H9 (cell line): ENCODE results near the gene MYO1E. TPM values are rescaled to one million over a fixed set of nuclear protein-coding genes. Genes with fewer than 3 reads are reported as not detected.

ENCODE experiments used
- DNase-seq: peaks from one replicate; pipeline ENCODE4 v3.0.0-alpha.2; 2017
- H2AFZ ChIP-seq: one replicate; pipeline ENCODE4 v1.6.1; 2013; ENCODE audit warnings: mild to moderate bottlenecking, low read length, control low read depth, moderate library complexity
- H2AK5ac ChIP-seq: 2 replicates; pipeline ENCODE4 v1.6.1; 2013; ENCODE audit warnings: low read length, control low read depth, mixed read lengths; ENCODE audit not compliant: insufficient read length
- H2BK120ac ChIP-seq: one replicate; pipeline ENCODE4 v1.6.1; 2013; ENCODE audit warnings: low read depth, mild to moderate bottlenecking, low read length, control low read depth, inconsistent platforms; ENCODE audit not compliant: poor library complexity, severe bottlenecking
- H2BK12ac ChIP-seq: 2 replicates; pipeline ENCODE4 v1.6.1; 2013; ENCODE audit warnings: low read length, control low read depth, mixed read lengths, low read depth; ENCODE audit not compliant: insufficient read length
- H2BK15ac ChIP-seq: 2 replicates; pipeline ENCODE4 v1.6.1; 2013; ENCODE audit warnings: low read depth, low read length, control low read depth
- H2BK20ac ChIP-seq: one replicate; pipeline ENCODE4 v1.6.1; 2013; ENCODE audit warnings: low read depth, mild to moderate bottlenecking, low read length, control low read depth, inconsistent platforms; ENCODE audit not compliant: poor library complexity, severe bottlenecking
- H2BK5ac ChIP-seq: 2 replicates; pipeline ENCODE4 v1.6.1; 2013; ENCODE audit warnings: low read length, control low read depth, mixed read lengths; ENCODE audit not compliant: insufficient read length
- H3K14ac ChIP-seq: 2 replicates; pipeline ENCODE4 v1.6.1; 2013; ENCODE audit warnings: low read length, control low read depth; ENCODE audit not compliant: insufficient read depth
- H3K18ac ChIP-seq: 2 replicates; pipeline ENCODE4 v1.6.1; 2013; ENCODE audit warnings: low read depth, mild to moderate bottlenecking, mixed read lengths, low read length, control low read depth; ENCODE audit not compliant: insufficient read length
- H3K23ac ChIP-seq: 2 replicates; pipeline ENCODE4 v1.6.1; 2013; ENCODE audit warnings: low read length, control low read depth, mixed read lengths, low read depth; ENCODE audit not compliant: insufficient read length
- H3K23me2 ChIP-seq: 2 replicates; pipeline ENCODE4 v1.6.1; 2013; ENCODE audit warnings: low read depth, mild to moderate bottlenecking, mixed read lengths, low read length, control low read depth; ENCODE audit not compliant: insufficient read length, poor library complexity, severe bottlenecking
- H3K27ac ChIP-seq: 2 replicates; pipeline ENCODE4 v1.5.1; 2013; ENCODE audit warnings: low read length, control low read depth, mixed read lengths, low read depth; ENCODE audit not compliant: insufficient read length
- H3K27me3 ChIP-seq: 2 replicates; pipeline ENCODE4 v1.6.1; 2013; ENCODE audit warnings: low read length, control low read depth, inconsistent platforms; ENCODE audit not compliant: insufficient read depth
- H3K4ac ChIP-seq: 2 replicates; pipeline ENCODE4 v1.6.1; 2013; ENCODE audit warnings: low read depth, mild to moderate bottlenecking, control low read depth, inconsistent platforms, low read length, moderate library complexity
- H3K4me1 ChIP-seq: 2 replicates; pipeline ENCODE4 v1.6.1; 2013; ENCODE audit warnings: low read length, control low read depth, inconsistent platforms; ENCODE audit not compliant: insufficient read depth
- H3K4me2 ChIP-seq: 2 replicates; pipeline ENCODE4 v1.6.1; 2013; ENCODE audit warnings: low read length, control low read depth, mixed read lengths; ENCODE audit not compliant: insufficient read length, insufficient read depth
- H3K56ac ChIP-seq: 2 replicates; pipeline ENCODE4 v1.6.1; 2013; ENCODE audit warnings: low read depth, mild to moderate bottlenecking, mixed read lengths, low read length, control low read depth; ENCODE audit not compliant: insufficient read length
- H3K79me1 ChIP-seq: 2 replicates; pipeline ENCODE4 v1.6.1; 2013; ENCODE audit warnings: low read depth, mild to moderate bottlenecking, moderate library complexity, low read length, control low read depth, inconsistent platforms; ENCODE audit not compliant: insufficient read depth, poor library complexity, severe bottlenecking
- H3K79me2 ChIP-seq: 2 replicates; pipeline ENCODE4 v1.6.1; 2013; ENCODE audit warnings: low read length, control low read depth, inconsistent platforms; ENCODE audit not compliant: insufficient read depth
- H3K9ac ChIP-seq: 2 replicates; pipeline ENCODE4 v1.6.1; 2013; ENCODE audit warnings: low read length, control low read depth, mixed read lengths; ENCODE audit not compliant: insufficient read length; ENCODE audit errors: extremely low read depth
- H3K9me3 ChIP-seq: one replicate; pipeline ENCODE4 v1.6.1; 2013; ENCODE audit warnings: low read depth, low read length, inconsistent platforms; ENCODE audit not compliant: control insufficient read depth
- H3T11ph ChIP-seq: one replicate; pipeline ENCODE4 v1.6.1; 2013; ENCODE audit warnings: mild to moderate bottlenecking, low read length, control low read depth, inconsistent platforms
- H4K20me1 ChIP-seq: one replicate; pipeline ENCODE4 v1.6.1; 2013; ENCODE audit not compliant: control insufficient read depth, insufficient read length, insufficient read depth
- H4K5ac ChIP-seq: 2 replicates; pipeline ENCODE4 v1.6.1; 2013; ENCODE audit warnings: low read depth, mild to moderate bottlenecking, mixed read lengths, low read length, control low read depth; ENCODE audit not compliant: insufficient read length
- H4K8ac ChIP-seq: replicated peaks from 2 replicates; pipeline ENCODE4 v1.6.1; 2013; ENCODE audit warnings: low read length, control low read depth, mixed read lengths, low read depth; ENCODE audit not compliant: insufficient read length
- H4K91ac ChIP-seq: 2 replicates; pipeline ENCODE4 v1.6.1; 2013; ENCODE audit warnings: low read depth, mild to moderate bottlenecking, moderate library complexity, mixed read lengths, low read length, control low read depth; ENCODE audit not compliant: insufficient read length
- H3K27ac Mint-ChIP-seq, 3 experiments: 2 replicates in 2 of 3; 3 replicates in 1 of 3; pipeline ENCODE4 v1.8.0; 2020 to 2021; ENCODE audit warnings: mixed read lengths in 3 of 3, mild to moderate bottlenecking in 1 of 3, moderate library complexity in 1 of 3
- H3K27me3 Mint-ChIP-seq: 2 replicates; pipeline ENCODE4 v1.8.0; 2021; ENCODE audit warnings: low read depth, mild to moderate bottlenecking, moderate library complexity, mixed read lengths
- H3K36me3 Mint-ChIP-seq, 3 experiments: 2 replicates in 2 of 3; 3 replicates in 1 of 3; pipeline ENCODE4 v1.8.0; 2020 to 2021; ENCODE audit warnings: low read depth in 3 of 3, mixed read lengths in 3 of 3; ENCODE audit not compliant: insufficient read depth in 1 of 3
- H3K4me1 Mint-ChIP-seq, 2 experiments: 2 replicates each; pipeline ENCODE4 v1.8.0; 2020; ENCODE audit warnings: mixed read lengths in 2 of 2
- H3K4me3 Mint-ChIP-seq, 2 experiments: 2 replicates in 1 of 2; 3 replicates in 1 of 2; pipeline ENCODE4 v1.8.0; 2020 to 2021; ENCODE audit warnings: mild to moderate bottlenecking in 2 of 2, mixed read lengths in 2 of 2, moderate library complexity in 1 of 2
- H3K9me3 Mint-ChIP-seq, 2 experiments: 2 replicates in 1 of 2; 3 replicates in 1 of 2; pipeline ENCODE4 v1.8.0; 2020; ENCODE audit warnings: mild to moderate bottlenecking in 2 of 2, mixed read lengths in 2 of 2, moderate library complexity in 1 of 2
- WGBS: extraction: QIAGEN DNeasy Blood & Tissue Kit; methylation state at CpG from one replicate; pipeline ENCODE4 v1.1.7; 2013; ENCODE audit warnings: missing lambda C conversion rate, low lambda C conversion rate, mixed read lengths; ENCODE audit not compliant: insufficient read length; ENCODE audit errors: extremely low coverage; 5-methylcytosine and 5-hydroxymethylcytosine counted together
- total RNA-seq: library from RNA; stranded (reverse); gene quantifications from 2 replicates; pipeline ENCODE4 v1.2.1, GENCODE V29; 2021
- TF ChIP-seq, protein P1 (sequence below): fragments of 200-600 bp; sonication (generic); conservative IDR thresholded peaks from 3 replicates; pipeline ENCODE4 v1.8.0; 2021; ENCODE audit warnings: antibody characterized with exemption, mild to moderate bottlenecking

The MYO1E gene
- total RNA-seq, 1 experiment from 2014 or later: 235 TPM

- Histone ChIP-seq H3K23ac (no peak overlapping the region), H2BK5ac (no peak overlapping the region), H3K56ac (no peak overlapping the region), H4K20me1 (no peaks in the 10 kb centered on the region), H2BK20ac (no peak overlapping the region), H3K23me2 (no peaks in the 10 kb centered on the region), H4K91ac (no peak overlapping the region), H3K27me3 (no peaks in the 10 kb centered on the region), H3K9me3 (no peaks in the 10 kb centered on the region), H3K4me2 (no peak overlapping the region), H3K18ac (no peak overlapping the region), H3K4ac (no peak overlapping the region), H3K27ac (no peak overlapping the region), H2AFZ (no peak overlapping the region), H3K4me1 (no peaks in the 10 kb centered on the region), H4K5ac (no peak overlapping the region), H2BK12ac (no peak overlapping the region), H2BK15ac (no peak overlapping the region), H3K14ac (no peak overlapping the region), H4K8ac (no peak overlapping the region), H3K9ac (no peak overlapping the region), H2AK5ac (no peak overlapping the region), H3K79me2 (no peaks in the 10 kb centered on the region), H3T11ph (no peak overlapping the region), H2BK120ac (no peak overlapping the region), H3K79me1 (peaks cover 3% of the 10 kb centered on the region)
- peaks cover 16 to 18% of the 10 kb centered on the region in 2 experiments for H3K9me3 Mint-ChIP-seq
- H3K27ac Mint-ChIP-seq: peak overlapping the region in 2 of 3 experiments; percentile 48 to 65; a peak in 3 of 7 replicates
- H3K36me3 Mint-ChIP-seq: peaks cover 63 to 98% (median 97%) of the 10 kb centered on the region in 3 experiments
- no peak overlapping the region for H3K4me3 Mint-ChIP-seq
- no peaks in the 10 kb centered on the region; the same call in 1 of the 2 replicates for H3K27me3 Mint-ChIP-seq
- no peak for DNase-seq
- WGBS: no CpG with 5 or more reads among the region's 6 CpGs
- TF ChIP-seq, protein P1, sequence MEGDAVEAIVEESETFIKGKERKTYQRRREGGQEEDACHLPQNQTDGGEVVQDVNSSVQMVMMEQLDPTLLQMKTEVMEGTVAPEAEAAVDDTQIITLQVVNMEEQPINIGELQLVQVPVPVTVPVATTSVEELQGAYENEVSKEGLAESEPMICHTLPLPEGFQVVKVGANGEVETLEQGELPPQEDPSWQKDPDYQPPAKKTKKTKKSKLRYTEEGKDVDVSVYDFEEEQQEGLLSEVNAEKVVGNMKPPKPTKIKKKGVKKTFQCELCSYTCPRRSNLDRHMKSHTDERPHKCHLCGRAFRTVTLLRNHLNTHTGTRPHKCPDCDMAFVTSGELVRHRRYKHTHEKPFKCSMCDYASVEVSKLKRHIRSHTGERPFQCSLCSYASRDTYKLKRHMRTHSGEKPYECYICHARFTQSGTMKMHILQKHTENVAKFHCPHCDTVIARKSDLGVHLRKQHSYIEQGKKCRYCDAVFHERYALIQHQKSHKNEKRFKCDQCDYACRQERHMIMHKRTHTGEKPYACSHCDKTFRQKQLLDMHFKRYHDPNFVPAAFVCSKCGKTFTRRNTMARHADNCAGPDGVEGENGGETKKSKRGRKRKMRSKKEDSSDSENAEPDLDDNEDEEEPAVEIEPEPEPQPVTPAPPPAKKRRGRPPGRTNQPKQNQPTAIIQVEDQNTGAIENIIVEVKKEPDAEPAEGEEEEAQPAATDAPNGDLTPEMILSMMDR: no peak
- peaks cover 14 to 21% of the 10 kb centered on the region in 2 experiments for H3K4me1 Mint-ChIP-seq
Observed at GRCh38 chr15:59133929-59134427, 238.7 kb downstream of the MYO1E start.
